Measurements from ENCODE around the gene MAN1C1.
"Not testable (repeated sequence)": the region's sequence is repeated elsewhere in the genome, so short reads cannot be mapped to it uniquely, and the experiment has no call there.

The MAN1C1 gene

DNA sequence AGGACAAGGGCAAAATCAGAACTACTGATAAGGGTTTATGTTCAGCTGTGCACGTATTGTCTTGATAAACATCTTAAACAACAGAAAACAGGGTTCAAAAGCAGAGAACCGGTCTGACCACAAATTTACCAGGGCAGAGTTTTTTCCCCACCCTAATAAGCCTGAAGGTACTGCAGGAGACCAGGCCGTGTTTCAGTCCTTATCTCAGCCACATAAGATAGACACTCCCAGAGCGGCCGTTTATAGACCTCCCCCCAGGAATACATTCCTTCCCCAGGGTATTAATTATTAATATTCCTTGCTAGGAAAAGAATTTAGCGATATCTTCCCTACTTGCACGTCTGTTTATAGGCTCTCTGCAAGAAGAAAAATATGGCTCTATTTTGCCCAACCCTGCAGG lies 19.6 kb downstream of the MAN1C1 start:
- not testable (repeated sequence) for DNase-seq (ENCODE audit: low read depth)

- DNase-seq (ENCODE audit: low read depth): no peak
These were observed 24.2 kb downstream of the MAN1C1 start for GRCh38 chr1:25640646-25641328.

GRCh38 chr1:25641329-25641725 lies 24.7 kb downstream of the MAN1C1 start:
- DNase-seq (ENCODE audit: low read depth): no peak

DNA sequence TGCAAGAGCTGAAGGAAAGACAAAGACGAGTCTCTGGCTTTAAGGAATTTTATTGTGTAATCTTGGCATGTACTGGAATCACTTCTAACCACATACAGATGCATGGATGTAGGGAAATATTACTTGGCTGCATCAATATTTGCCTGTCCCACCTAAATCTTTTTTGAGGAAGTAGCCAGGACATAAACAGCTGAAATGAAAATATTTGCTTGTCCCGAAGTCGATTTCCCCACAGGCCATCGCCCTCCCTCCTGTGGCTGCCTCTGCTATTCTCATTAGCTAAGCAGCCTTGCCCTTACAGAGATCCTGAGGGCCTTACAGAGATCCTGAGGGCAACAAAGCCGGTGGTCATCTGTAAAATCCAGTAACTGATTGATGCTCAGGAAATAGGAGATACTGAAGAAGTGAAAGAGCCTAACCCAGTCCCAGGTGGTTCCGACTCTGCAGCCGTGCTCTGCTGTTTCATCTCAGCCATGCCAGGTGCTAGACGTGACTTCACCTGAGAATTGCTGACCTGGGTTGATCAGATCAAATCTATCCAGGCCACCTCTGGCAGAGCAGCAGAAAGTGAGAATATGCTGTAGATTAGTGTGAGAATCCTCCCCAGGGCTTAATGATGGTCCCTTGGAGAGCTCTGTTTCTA lies 25.5 kb downstream of the MAN1C1 start:
- no peak for DNase-seq (ENCODE audit: low read depth)

DNA sequence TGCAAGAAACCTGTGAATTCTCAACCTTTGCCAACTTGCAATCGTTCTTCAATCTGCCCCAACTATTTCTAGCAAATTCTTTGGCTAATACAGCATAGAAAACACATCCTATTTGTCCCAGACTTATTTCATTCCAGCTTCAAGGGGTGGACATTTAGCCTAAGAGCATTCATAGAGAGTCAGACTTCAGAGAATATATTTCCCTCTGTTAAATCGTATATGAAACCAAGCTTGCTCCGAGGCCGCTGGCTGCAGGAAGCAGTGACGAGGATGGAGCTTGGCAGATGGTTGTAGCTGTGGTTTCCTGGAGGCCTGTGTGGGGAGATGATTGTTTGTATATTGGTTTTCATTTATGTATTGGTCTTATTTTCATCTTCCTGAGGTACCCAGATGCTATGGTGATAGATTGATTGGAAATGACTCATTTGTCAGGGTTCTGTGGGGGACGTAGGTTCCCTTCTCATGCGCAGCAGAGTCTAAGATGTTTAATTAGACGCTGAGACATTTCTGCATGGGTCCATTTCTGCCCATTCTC lies 26.1 kb downstream of the MAN1C1 start:
- peak; percentile 24 for DNase-seq (ENCODE audit: low read depth)

DNA sequence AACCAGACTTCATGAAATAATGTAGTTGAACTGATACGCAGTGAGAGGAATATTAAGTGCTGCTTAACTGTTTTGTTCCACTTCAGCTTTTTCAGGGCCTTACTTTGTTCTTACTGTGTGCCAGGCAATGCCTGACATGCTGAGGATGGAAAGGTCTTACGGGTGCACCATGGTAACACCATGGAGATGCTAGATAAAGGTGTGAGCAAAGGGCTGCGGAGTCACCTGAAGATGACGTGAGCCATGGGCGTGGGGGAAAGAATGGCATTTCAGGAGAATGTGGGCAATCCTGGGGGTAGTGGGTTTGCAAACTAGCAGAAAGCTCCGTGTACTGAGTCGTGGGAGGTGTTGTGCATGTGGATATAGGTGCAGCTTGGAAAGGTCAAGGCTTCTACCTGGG lies 27.3 kb downstream of the MAN1C1 start:
- DNase-seq (ENCODE audit: low read depth): no peak

DNA sequence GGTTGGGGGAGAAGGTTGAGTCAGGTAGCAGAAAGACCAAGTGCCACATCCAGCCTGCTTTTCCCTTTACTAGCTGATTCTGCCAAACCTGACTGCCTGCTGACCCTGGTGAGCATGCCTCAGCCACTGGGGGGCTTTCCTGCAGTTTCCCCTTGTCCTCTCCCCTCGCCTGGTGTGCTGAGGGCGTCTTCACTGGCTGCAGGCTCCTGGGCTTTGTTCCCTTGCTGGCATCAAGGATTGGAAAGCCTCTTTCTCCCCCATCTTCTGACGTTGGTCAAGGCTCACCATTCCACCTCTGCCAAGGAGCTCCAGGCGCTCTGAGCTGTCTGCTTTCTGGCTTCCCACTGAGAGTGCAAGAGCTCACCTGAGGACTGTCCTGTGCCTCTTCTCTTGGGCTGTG lies 28.4 kb downstream of the MAN1C1 start:
- no peak for DNase-seq (ENCODE audit: low read depth)

DNA sequence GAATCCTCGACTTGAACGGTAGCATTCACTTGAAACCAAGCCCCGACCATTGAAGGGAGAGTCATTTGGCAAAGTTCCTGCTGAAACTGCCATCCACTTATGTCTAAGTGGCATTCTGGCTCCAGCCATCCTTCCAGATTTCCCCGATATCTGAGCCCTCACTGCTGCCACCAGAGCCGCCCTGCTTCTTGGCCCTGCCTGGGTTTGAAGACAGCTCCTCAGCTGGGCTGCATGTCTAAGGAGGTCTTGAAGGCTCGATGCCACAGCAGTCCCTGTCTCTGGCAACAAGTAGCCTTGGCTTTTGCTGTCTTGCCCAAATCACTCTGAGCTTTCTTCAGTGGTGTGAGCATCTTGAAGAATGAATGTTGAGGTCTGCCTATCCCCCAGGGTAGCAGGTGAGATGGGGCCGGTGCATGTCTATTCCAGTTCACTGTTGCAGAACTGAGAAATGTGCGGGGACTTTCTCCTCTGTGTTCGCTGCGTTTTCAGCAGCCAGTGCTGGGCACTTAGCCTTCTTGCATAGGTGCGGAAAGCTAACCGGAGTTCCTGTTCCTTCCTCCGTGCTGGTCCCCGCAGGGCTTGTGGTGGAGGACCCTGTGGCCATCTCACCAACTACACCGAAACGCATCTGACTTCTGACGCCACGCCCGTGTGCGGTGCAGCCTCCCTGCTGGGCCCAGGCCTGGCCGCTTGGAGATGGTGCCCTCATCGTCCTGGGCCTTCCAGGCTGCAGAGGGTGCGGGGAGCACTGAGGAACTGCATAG lies 29.2 kb downstream of the MAN1C1 start:
- DNase-seq (ENCODE audit: low read depth): no peak

DNA sequence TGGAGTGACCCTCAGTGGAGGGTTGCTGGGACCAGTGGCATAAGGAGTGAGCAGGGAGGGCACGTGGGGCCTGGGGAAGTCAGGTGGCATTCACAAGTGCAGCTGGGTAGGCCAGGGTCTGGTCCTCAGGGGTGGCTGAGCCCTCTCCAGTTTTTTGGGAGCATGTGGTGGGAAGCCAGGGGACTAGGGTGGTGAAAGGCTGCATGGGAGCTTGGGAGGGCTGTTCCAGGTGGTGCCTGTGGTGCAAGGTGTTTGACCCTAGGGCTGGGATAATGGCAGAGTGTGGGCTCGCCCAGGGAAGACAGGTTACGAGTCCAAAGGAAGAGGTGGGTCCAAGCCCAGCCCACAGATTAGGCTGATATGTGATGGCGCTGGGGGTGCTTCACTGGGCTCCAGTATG lies 30.5 kb downstream of the MAN1C1 start:
- no peak for DNase-seq (ENCODE audit: low read depth)

DNA sequence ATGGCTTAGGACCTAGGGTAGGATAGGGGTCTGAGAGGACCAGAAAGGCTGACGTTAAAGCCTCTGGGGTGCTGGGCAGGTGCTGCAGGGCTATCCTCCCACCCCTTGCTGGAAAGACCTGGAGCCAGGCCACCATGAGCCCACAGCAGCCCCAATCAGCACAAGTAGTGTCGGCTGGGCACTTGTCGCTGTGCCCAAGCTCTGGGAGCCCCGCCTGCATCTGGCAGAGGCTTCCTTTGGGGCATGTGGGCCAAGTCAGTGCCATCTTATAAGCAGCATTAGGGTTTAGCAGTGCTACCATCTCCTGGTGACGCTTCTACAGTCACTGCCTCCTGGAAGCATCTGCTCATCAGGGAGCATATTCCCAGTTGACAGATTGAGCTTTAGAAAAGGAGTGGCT lies 31.3 kb downstream of the MAN1C1 start:
- DNase-seq (ENCODE audit: low read depth): no peak

- DNase-seq (ENCODE audit: low read depth): no peak
These were observed 32.3 kb downstream of the MAN1C1 start for GRCh38 chr1:25648681-25649440.

DNA sequence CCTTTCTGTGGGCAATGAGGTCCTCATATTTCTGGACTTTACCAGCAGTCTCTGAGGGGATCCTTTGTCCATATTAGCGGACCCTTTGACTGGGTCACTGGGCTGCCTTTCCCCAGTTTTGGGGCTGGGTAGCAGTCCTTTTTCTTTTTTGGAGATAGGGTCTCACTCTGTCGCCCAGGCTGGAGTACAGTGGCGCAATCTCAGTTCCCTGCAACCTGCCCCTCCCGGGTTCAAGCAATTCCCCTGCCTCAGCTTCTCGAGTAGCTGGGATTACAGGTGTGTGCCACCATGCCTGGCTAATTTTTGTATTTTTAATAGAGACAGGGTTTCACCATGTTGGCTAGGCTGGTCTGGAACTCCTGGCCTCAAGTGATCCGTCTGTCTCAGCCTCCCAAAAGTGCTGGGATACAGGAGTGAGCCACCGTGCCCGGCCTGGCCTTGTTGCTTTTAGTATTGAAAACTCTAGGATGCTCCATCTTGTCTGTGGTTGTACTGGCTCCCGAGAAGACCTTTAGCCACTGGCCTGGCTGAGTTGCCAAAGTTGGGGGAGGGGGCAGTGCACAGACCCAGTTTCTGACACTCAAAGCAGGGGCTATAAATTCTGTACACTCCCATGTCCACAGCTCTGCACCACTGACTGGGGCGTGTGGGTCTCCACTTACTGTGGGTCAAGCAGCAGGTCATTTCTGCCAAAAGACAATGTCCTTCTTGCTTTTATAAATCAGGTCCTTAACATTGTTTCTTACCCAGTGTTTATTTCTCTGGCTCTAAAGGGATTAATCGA lies 33.1 kb downstream of the MAN1C1 start:
- DNase-seq (ENCODE audit: low read depth): no peak

- DNase-seq (ENCODE audit: low read depth): no peak
These were observed 33.6 kb downstream of the MAN1C1 start for GRCh38 chr1:25650289-25650576.

GRCh38 chr1:25651036-25651640 lies 34.5 kb downstream of the MAN1C1 start:
- no peak for DNase-seq (ENCODE audit: low read depth)

- DNase-seq (ENCODE audit: low read depth): no peak
These were observed 35.5 kb downstream of the MAN1C1 start for GRCh38 chr1:25651824-25652741.

- no peak for DNase-seq (ENCODE audit: low read depth)
These were observed 37.0 kb downstream of the MAN1C1 start for GRCh38 chr1:25653558-25653957.

- no peak for DNase-seq (ENCODE audit: low read depth)
These were observed 37.6 kb downstream of the MAN1C1 start for GRCh38 chr1:25654109-25654660.

- no peak for DNase-seq (ENCODE audit: low read depth)
These were observed 40.7 kb downstream of the MAN1C1 start for GRCh38 chr1:25657121-25657882.
